HEK293T (cell line): Measurements from ENCODE around the gene SLC7A6.

Source experiments
- CTCF ChIA-PET: fragments of 350-600 bp; formaldehyde crosslinking; extraction: SDS; loops from one replicate; lab custom pipeline; 2021; ENCODE audit warnings: antibody characterized with exemption, inconsistent platforms; lab: Yijun Ruan, JAX
- POLR2A ChIA-PET: fragments of 350-600 bp; formaldehyde crosslinking; extraction: SDS; loops from one replicate; lab custom pipeline; 2020; ENCODE audit warnings: antibody characterized with exemption, inconsistent platforms; lab: Yijun Ruan, JAX
- DNase-seq: peaks from one replicate; pipeline ENCODE4 v3.0.0; 2012; ENCODE audit warnings: mixed read lengths; ENCODE audit errors: extremely low spot score
- ARNT ChIP-seq: fragments of 450-650 bp; IDR thresholded peaks from 2 replicates; pipeline ENCODE4 v1.6.1; 2017; ENCODE audit warnings: mild to moderate bottlenecking
- BHLHE40 ChIP-seq: fragments of 450-650 bp; IDR thresholded peaks from 2 replicates; pipeline ENCODE4 v1.6.1; 2016; ENCODE audit warnings: mild to moderate bottlenecking, moderate library complexity, borderline replicate concordance
- CTBP1 ChIP-seq: fragments of 450-650 bp; IDR thresholded peaks from 2 replicates; pipeline ENCODE4 v1.6.1; 2016; ENCODE audit warnings: borderline replicate concordance
- ELF4 ChIP-seq: fragments of 450-650 bp; IDR thresholded peaks from 2 replicates; pipeline ENCODE4 v1.6.1; 2017; ENCODE audit warnings: antibody characterized with exemption
- FOXA1 ChIP-seq: fragments of 450-650 bp; IDR thresholded peaks from 2 replicates; pipeline ENCODE4 v1.6.1; 2016; ENCODE audit warnings: mild to moderate bottlenecking
- FOXK2 ChIP-seq: fragments of 450-650 bp; IDR thresholded peaks from 2 replicates; pipeline ENCODE4 v1.6.1; 2016; ENCODE audit warnings: mild to moderate bottlenecking
- FOXM1 ChIP-seq: fragments of 450-650 bp; IDR thresholded peaks from 2 replicates; pipeline ENCODE4 v1.6.1; 2017; ENCODE audit warnings: mild to moderate bottlenecking, borderline replicate concordance
- HDGF ChIP-seq: fragments of 450-650 bp; IDR thresholded peaks from 2 replicates; pipeline ENCODE4 v1.6.1; 2017; ENCODE audit warnings: antibody characterized with exemption, borderline replicate concordance
- L3MBTL2 ChIP-seq: fragments of 450-650 bp; conservative IDR thresholded peaks from 2 replicates; pipeline ENCODE4 v1.6.1; 2016; ENCODE audit warnings: mild to moderate bottlenecking
- LEF1 ChIP-seq: fragments of 450-650 bp; IDR thresholded peaks from 2 replicates; pipeline ENCODE4 v1.6.1; 2017; ENCODE audit warnings: mild to moderate bottlenecking, borderline replicate concordance
- NFRKB ChIP-seq: fragments of 450-650 bp; IDR thresholded peaks from 2 replicates; pipeline ENCODE4 v1.6.1; 2016; ENCODE audit warnings: mild to moderate bottlenecking, moderate library complexity
- SP1 ChIP-seq: fragments of 450-650 bp; IDR thresholded peaks from 2 replicates; pipeline ENCODE4 v1.6.1; 2017
- SUZ12 ChIP-seq: fragments of 450-650 bp; IDR thresholded peaks from 2 replicates; pipeline ENCODE4 v1.6.1; 2016; ENCODE audit warnings: mild to moderate bottlenecking
- TARDBP ChIP-seq: fragments of 450-650 bp; IDR thresholded peaks from 2 replicates; pipeline ENCODE4 v1.6.1; 2016
- ZNF384 ChIP-seq: fragments of 450-650 bp; IDR thresholded peaks from 2 replicates; pipeline ENCODE4 v1.6.1; 2016
- TF ChIP-seq, protein P1 (sequence below): fragments of 450-650 bp; IDR thresholded peaks from 2 replicates; pipeline ENCODE4 v1.6.1; 2016

Gene SLC7A6

GRCh38 chr16:68296693-68297092 lies 32.4 kb downstream of the SLC7A6 start:
- DNase-seq: no peak
- ChIA-PET POLR2A (no interaction called here), CTCF (interaction anchor here (0.6 to 1.0 kb wide), 2 partner anchors 21 to 32 kb away, joined by 3 read pairs; partner anchors contain the start of gene SLC7A6)
- no peak for TF ChIP-seq CTBP1
- no peak for TF ChIP-seq TARDBP
- no peak for TF ChIP-seq SP1
- TF ChIP-seq SUZ12: no peak
- no peak for TF ChIP-seq FOXA1
- TF ChIP-seq FOXK2: no peak
- TF ChIP-seq HDGF: no peak
- no peak for TF ChIP-seq ELF4
- TF ChIP-seq BHLHE40: no peak
- TF ChIP-seq FOXM1: no peak
- no peak for TF ChIP-seq LEF1
- no peak for TF ChIP-seq ZNF384
- TF ChIP-seq NFRKB: no peak
- TF ChIP-seq, protein P1, sequence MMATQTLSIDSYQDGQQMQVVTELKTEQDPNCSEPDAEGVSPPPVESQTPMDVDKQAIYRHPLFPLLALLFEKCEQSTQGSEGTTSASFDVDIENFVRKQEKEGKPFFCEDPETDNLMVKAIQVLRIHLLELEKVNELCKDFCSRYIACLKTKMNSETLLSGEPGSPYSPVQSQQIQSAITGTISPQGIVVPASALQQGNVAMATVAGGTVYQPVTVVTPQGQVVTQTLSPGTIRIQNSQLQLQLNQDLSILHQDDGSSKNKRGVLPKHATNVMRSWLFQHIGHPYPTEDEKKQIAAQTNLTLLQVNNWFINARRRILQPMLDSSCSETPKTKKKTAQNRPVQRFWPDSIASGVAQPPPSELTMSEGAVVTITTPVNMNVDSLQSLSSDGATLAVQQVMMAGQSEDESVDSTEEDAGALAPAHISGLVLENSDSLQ: no peak
- no peak for TF ChIP-seq ARNT

DNA sequence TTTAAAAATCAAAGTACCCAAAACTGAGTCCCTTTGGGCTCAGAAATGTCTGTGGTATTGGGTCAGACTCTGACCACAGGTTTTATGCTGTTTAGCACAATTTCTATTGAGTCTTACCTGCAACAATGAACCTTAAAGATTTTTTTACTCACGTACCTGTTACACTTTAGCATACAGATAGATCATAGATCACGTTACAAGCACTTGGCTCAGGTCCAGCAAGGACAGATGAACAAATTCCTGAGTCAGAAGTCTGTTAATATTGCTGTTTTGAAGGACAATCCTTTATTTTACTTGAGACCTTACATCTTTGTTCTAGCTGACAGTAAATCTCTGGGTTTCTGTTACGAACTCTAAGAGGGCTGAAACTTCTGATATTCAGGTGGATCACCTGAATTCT lies 33.6 kb downstream of the SLC7A6 start:
- CTCF ChIA-PET: no interaction called here
- no peak for DNase-seq
- TF ChIP-seq, protein P1: no peak
- TF ChIP-seq LEF1 (no peak), SUZ12 (no peak)

DNA sequence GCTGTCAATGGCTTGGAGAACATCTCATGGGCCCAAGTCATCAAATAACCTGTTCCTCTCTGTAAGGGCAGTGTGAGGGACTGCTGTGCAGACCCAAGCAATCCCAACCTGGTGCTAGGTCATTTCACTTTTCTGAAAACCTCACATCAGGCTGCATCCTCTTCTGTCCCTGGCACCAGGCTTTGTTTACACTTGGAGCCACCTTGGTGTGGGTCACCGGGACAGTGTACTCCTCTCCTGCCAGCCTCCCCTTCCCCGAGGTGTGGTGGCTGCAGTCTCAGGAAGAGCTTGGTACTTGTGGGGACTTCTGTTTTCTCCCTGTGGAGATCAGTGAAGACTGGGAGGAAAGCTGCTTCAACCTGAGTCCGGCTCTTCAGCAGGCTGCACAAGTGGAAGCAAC lies 34.0 kb downstream of the SLC7A6 start:
- POLR2A ChIA-PET: interaction anchor here (2.3 kb wide), 1 partner anchor 34 kb away, joined by 10 read pairs; the partner anchor contains the start of gene SLC7A6
- DNase-seq: no peak
- no peak for TF ChIP-seq FOXK2
- no peak for TF ChIP-seq FOXM1
- TF ChIP-seq FOXA1: no peak
- CTCF ChIA-PET: no interaction called here

More for the DNA sequence above, 33.6 kb downstream of the SLC7A6 start:
- POLR2A ChIA-PET: interaction anchor here (2.3 kb wide), 1 partner anchor 34 kb away, joined by 10 read pairs; the partner anchor contains the start of gene SLC7A6

DNA sequence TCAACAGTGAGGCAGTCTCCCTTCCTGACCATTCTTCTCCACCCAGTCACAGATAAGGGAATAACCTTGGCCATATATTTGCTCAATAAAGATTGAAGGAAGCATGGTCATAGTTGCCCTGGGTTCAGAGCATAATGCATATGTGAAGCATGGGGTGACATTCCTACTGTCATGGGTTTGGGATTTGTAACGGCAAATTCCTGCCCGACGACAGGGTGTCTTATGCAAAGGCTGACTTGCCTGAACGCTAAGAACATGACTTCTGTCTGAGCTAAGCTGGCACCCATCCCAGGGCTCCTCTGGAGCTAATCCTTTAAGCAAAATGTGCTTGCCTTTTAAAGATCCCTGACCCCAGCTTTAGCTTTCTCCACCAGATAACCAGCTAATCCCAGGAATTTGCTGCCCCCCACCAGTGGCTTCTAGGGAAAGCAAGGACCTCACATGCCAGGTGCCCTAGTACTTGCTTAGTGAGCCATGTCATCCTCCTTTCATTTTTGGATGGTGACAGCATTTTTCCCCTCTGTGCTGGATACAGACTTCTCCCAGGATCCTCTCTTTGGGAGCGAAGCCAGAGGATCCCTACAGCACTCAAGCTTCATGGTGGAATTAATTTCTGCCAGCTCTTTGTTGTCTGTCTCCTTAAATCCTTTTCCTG lies 34.7 kb downstream of the SLC7A6 start:
- CTCF ChIA-PET: no interaction called here
- POLR2A ChIA-PET: interaction anchor here (0.9 to 2.6 kb wide), 3 partner anchors 12 to 35 kb away, joined by 3 to 20 read pairs (median 10); partner anchors contain the start of genes PRMT7, SLC7A6 and SLC7A6OS
- DNase-seq: no peak
- TF ChIP-seq FOXM1: no peak
- no peak for TF ChIP-seq ZNF384
- TF ChIP-seq, protein P1: no peak
- no peak for TF ChIP-seq ELF4
- TF ChIP-seq FOXA1: no peak
- TF ChIP-seq ARNT: no peak
- TF ChIP-seq TARDBP: no peak
- TF ChIP-seq FOXK2: no peak
- no peak for TF ChIP-seq NFRKB
- no peak for TF ChIP-seq BHLHE40
- TF ChIP-seq HDGF: no peak

DNA sequence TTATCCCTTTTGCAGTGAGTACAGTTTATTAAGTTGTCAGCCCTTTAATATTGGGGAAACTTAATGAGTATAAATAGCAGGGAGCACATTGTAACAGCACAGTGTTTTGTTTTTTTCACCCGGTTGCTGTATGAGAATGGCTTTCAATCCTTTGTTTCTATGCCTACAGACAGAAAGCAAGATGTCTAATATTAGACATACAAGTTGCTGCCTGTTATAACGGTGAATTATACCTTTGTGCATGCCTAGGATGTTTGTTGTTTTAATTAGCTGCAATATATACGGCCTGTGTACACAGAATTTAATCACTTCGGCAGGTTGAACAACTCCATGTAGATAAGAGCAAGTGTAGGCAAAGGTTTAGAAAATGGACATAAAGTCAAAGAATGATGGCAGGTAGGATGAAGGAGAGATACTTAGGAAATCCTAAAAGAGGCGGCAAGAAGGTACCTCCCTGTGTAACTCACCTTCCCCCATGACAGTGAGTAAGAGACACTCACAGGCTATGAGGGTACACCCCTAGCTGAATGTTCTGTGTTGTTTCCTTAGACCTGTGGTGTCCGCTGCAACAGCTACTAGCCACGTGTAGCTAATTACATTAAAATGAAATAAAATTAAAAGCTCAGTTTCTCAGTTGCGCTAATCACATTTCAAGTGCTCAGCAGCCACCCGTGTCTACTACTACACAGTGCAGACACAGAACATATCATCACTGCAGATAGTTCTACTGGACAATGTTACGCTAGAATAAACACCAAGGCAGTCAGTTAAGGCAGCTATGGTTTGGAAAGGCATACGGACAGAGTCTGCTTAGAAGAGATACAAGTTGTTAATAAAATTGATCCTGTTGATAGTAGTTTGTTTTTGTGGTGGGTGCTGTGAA lies 35.5 kb downstream of the SLC7A6 start:
- CTCF ChIA-PET: no interaction called here
- POLR2A ChIA-PET: interaction anchor here (0.9 to 2.6 kb wide), 3 partner anchors 11 to 36 kb away, joined by 3 to 20 read pairs (median 10); partner anchors contain the start of genes PRMT7, SLC7A6 and SLC7A6OS
- DNase-seq: no peak
- TF ChIP-seq ZNF384 (no peak), CTBP1 (no peak), FOXM1 (no peak), ELF4 (no peak), NFRKB (no peak), ARNT (no peak), LEF1 (no peak), TARDBP (no peak), FOXK2 (no peak), L3MBTL2 (no peak), SUZ12 (no peak), FOXA1 (no peak), HDGF (no peak)
- TF ChIP-seq, protein P1: no peak
